ENCODE results near the gene ZNF774.

Gene ZNF774

GRCh38 chr15:90396321-90396720 lies 44.2 kb downstream of the ZNF774 start:
- TF ChIP-seq, protein P1, sequence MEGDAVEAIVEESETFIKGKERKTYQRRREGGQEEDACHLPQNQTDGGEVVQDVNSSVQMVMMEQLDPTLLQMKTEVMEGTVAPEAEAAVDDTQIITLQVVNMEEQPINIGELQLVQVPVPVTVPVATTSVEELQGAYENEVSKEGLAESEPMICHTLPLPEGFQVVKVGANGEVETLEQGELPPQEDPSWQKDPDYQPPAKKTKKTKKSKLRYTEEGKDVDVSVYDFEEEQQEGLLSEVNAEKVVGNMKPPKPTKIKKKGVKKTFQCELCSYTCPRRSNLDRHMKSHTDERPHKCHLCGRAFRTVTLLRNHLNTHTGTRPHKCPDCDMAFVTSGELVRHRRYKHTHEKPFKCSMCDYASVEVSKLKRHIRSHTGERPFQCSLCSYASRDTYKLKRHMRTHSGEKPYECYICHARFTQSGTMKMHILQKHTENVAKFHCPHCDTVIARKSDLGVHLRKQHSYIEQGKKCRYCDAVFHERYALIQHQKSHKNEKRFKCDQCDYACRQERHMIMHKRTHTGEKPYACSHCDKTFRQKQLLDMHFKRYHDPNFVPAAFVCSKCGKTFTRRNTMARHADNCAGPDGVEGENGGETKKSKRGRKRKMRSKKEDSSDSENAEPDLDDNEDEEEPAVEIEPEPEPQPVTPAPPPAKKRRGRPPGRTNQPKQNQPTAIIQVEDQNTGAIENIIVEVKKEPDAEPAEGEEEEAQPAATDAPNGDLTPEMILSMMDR (IDR thresholded peaks at IDR 0.05; ENCODE audit: low read depth, low read length, missing control alignments) = no peak
- no peak for DNase-seq (ENCODE audit: extremely low read depth, low read depth)
- no peak overlapping the region for H3K4me3 ChIP-seq (replicated peaks; ENCODE audit: low read depth, low read length)

DNA sequence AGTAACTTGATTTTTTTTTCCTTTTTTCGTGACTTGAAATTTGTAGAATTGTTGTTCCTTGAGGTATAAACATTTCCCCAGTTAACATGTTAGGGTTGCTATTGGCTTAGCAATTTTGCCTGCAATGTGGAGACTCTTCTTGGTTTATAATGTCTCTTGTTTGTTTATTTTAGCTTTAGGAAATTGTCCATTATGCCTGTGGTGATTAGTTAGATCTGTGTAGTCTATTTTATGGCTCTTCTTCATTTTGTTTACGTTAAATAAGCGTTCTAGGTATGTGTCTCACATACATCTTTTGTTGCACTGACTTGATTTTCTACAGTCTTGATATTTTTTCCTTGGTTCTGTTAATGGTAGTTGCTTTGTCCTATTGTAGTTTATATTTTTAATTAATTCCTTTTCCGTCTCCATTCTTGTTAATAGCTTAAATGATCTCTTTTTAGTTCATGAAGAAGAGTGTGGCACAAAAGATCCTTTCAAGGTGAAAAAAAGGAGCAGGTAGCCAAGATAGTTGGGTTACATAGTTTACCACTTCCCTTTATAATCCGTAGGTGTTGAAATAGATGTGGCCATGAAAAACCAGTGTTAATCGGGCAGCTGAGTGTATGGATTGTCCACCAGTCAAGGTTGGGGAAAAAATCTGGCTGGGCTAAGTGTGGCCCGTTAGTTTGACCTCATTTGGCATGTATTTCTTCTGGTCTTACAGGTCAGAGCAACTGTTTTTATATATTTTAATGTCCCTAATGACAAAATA lies 48.1 kb downstream of the ZNF774 start:
- TF ChIP-seq, protein P1 (IDR thresholded peaks at IDR 0.05; ENCODE audit: low read depth, low read length, missing control alignments) = no peak
- H3K4me3 ChIP-seq (replicated peaks; ENCODE audit: low read depth, low read length) = peak overlapping the region; percentile 23
- no peak for DNase-seq (ENCODE audit: extremely low read depth, low read depth)

GRCh38 chr15:90400759-90401314 lies 48.8 kb downstream of the ZNF774 start:
- peak; percentile 97 for DNase-seq (ENCODE audit: extremely low read depth, low read depth)
- peak overlapping the region; percentile 23 for H3K4me3 ChIP-seq (replicated peaks; ENCODE audit: low read depth, low read length)
- TF ChIP-seq, protein P1 (IDR thresholded peaks at IDR 0.05; ENCODE audit: low read depth, low read length, missing control alignments) = no peak

GRCh38 chr15:90401495-90401894 lies 49.4 kb downstream of the ZNF774 start:
- TF ChIP-seq, protein P1 (IDR thresholded peaks at IDR 0.05; ENCODE audit: low read depth, low read length, missing control alignments) = no peak
- no peak overlapping the region for H3K4me3 ChIP-seq (replicated peaks; ENCODE audit: low read depth, low read length)
- no peak for DNase-seq (ENCODE audit: extremely low read depth, low read depth)

DNA sequence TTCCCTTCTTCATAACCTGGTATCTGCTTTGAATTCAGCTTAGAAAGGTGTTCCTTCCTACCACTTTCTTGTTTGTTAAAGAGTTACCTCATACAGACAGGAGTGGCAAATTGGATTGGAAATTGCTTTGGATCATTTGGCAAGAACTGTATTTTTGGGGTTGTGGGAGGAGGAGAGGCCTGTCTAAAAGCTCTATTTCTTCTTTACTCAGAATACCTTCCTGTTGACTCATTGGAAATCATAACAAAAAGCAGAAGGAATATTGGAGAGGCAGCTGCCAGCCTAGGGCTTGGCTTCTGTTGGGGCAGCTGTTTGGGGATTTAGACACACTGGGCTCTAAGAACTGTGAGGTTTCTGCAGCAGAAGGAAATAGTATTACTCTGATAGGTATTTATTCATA lies 50.1 kb downstream of the ZNF774 start:
- TF ChIP-seq, protein P1 (IDR thresholded peaks at IDR 0.05; ENCODE audit: low read depth, low read length, missing control alignments) = no peak
- no peak overlapping the region for H3K4me3 ChIP-seq (replicated peaks; ENCODE audit: low read depth, low read length)
- DNase-seq (ENCODE audit: extremely low read depth, low read depth) = peak; percentile 68

- no peak for DNase-seq (ENCODE audit: extremely low read depth, low read depth)
- H3K4me3 ChIP-seq (replicated peaks; ENCODE audit: low read depth, low read length) = no peak overlapping the region
- TF ChIP-seq, protein P1 (IDR thresholded peaks at IDR 0.05; ENCODE audit: low read depth, low read length, missing control alignments) = no peak
Observed at GRCh38 chr15:90402767-90403166, 50.7 kb downstream of the ZNF774 start.
